B cell (primary cell): Measurements from ENCODE around the gene POLR2F. TPM values are rescaled to one million over a fixed set of nuclear protein-coding genes. Genes with fewer than 3 reads are reported as not detected.

Source experiments
- ATAC-seq: fragments of 200-7000 bp; cut with Tn5 transposase; one replicate; pipeline ENCODE4 v1.10.0; 2021; ENCODE audit warnings: low read depth, mild to moderate bottlenecking, moderate number of reproducible peaks, moderate library complexity
- CTCF ChIA-PET: fragments of 350-600 bp; sonication (Branson Sonifier 250); formaldehyde crosslinking; loops from one replicate; lab custom pipeline; 2021; ENCODE audit warnings: antibody characterized with exemption, inconsistent platforms; lab: Charles Lee
- POLR2A ChIA-PET: fragments of 350-600 bp; sonication (Branson Sonifier 250); formaldehyde crosslinking; loops from one replicate; lab custom pipeline; 2021; ENCODE audit warnings: antibody characterized with exemption; lab: Charles Lee
- DNase-seq: peaks from one replicate; pipeline ENCODE4 v3.0.0; 2013
- H2AFZ ChIP-seq: 2 replicates; pipeline ENCODE4 v1.6.1; 2012; ENCODE audit warnings: mild to moderate bottlenecking, low read depth, low read length; ENCODE audit not compliant: insufficient read depth, poor library complexity, severe bottlenecking
- H3K27ac ChIP-seq, 2 donors: 1 replicate in 1 of 2; 2 replicates in 1 of 2; pipeline ENCODE4 v1.5.1; 2012 to 2013; ENCODE audit warnings: low read length in 2 of 2, mild to moderate bottlenecking in 2 of 2, moderate library complexity in 1 of 2
- H3K27me3 ChIP-seq, 4 experiments: fragments of 200-600 bp in 1 of 4; sonication (generic) in 1 of 4; replicated peaks in 1 of 4; 1 replicate in 2 of 4; 2 replicates in 2 of 4; pipeline versions ENCODE4 v1.6.1 to v1.7.0; 2013 to 2016; ENCODE audit warnings: low read length in 3 of 4, mild to moderate bottlenecking in 2 of 4, mixed read lengths in 1 of 4, moderate library complexity in 1 of 4; ENCODE audit not compliant: insufficient read depth in 4 of 4, control insufficient read depth in 3 of 4; ENCODE audit errors: control extremely low read depth in 1 of 4
- H3K36me3 ChIP-seq, 2 experiments: replicated peaks in 1 of 2; 1 replicate in 1 of 2; 2 replicates in 1 of 2; pipeline versions ENCODE4 v1.6.1 to v1.7.1; 2013; ENCODE audit warnings: low read length in 1 of 2; ENCODE audit not compliant: insufficient read depth in 2 of 2, control insufficient read depth in 1 of 2; ENCODE audit errors: control extremely low read depth in 1 of 2, extremely low read depth in 1 of 2
- H3K4me1 ChIP-seq, 2 donors: fragments of 200-600 bp in 1 of 2; sonication (generic) in 1 of 2; 1 replicate in 1 of 2; 2 replicates in 1 of 2; pipeline versions ENCODE4 v1.5.1 to v1.6.1; 2013 to 2017; ENCODE audit warnings: low read length in 2 of 2; ENCODE audit not compliant: control insufficient read depth in 2 of 2, insufficient read depth in 2 of 2
- H3K4me2 ChIP-seq: replicated peaks from 2 replicates; pipeline ENCODE3; 2012; ENCODE audit warnings: mild to moderate bottlenecking, low read depth, low read length; ENCODE audit not compliant: poor library complexity, severe bottlenecking
- H3K4me3 ChIP-seq, 5 experiments: fragments of 200-600 bp in 1 of 5; sonication (generic) in 1 of 5; 1 replicate in 3 of 5; 2 replicates in 2 of 5; pipeline versions ENCODE4 v1.5.1 to v1.7.0; 2011 to 2016; ENCODE audit warnings: low read length in 4 of 5, mild to moderate bottlenecking in 4 of 5, low read depth in 2 of 5, control low read depth in 1 of 5, moderate library complexity in 1 of 5; ENCODE audit not compliant: insufficient read depth in 1 of 5; ENCODE audit errors: control extremely low read depth in 1 of 5, extremely low read depth in 1 of 5
- H3K79me2 ChIP-seq: fragments of 200-600 bp; sonication (generic); one replicate; pipeline ENCODE4 v1.6.0; 2016; ENCODE audit warnings: low read length; ENCODE audit not compliant: control insufficient read depth, insufficient read depth
- H3K9ac ChIP-seq: fragments of 200-600 bp; sonication (generic); 2 replicates; pipeline ENCODE4 v1.6.1; 2017; ENCODE audit warnings: mild to moderate bottlenecking, low read length, moderate library complexity
- H3K9me3 ChIP-seq, 3 donors: one replicate each; pipeline versions ENCODE4 v1.6.1 to v1.7.1; 2013; ENCODE audit warnings: low read length in 2 of 3; ENCODE audit not compliant: control insufficient read depth in 2 of 3, insufficient read depth in 1 of 3; ENCODE audit errors: control extremely low read depth in 1 of 3
- H4K20me1 ChIP-seq: 2 replicates; pipeline ENCODE4 v1.6.0; 2012; ENCODE audit warnings: mild to moderate bottlenecking, low read length; ENCODE audit not compliant: insufficient read depth, control insufficient read depth, poor library complexity, severe bottlenecking
- H3K27ac Mint-ChIP-seq: one replicate; pipeline ENCODE4 v1.8.0; 2021; ENCODE audit warnings: mixed read lengths
- H3K27me3 Mint-ChIP-seq: one replicate; pipeline ENCODE4 v1.8.0; 2021; ENCODE audit warnings: mixed read lengths
- H3K4me1 Mint-ChIP-seq: one replicate; pipeline ENCODE4 v1.8.0; 2021; ENCODE audit warnings: mixed read lengths
- H3K4me3 Mint-ChIP-seq: one replicate; pipeline ENCODE4 v1.8.0; 2021; ENCODE audit warnings: mixed read lengths
- H3K9me3 Mint-ChIP-seq: one replicate; pipeline ENCODE4 v1.8.0; 2022; ENCODE audit warnings: mixed read lengths; ENCODE audit not compliant: insufficient read depth
- EZH2 ChIP-seq: IDR thresholded peaks from 2 replicates; pipeline ENCODE4 v1.6.1; 2012; ENCODE audit warnings: borderline replicate concordance, low read depth, mild to moderate bottlenecking, moderate library complexity, low read length; ENCODE audit not compliant: insufficient read depth, poor library complexity, severe bottlenecking
- WGBS: methylation state at CpG from one replicate; pipeline ENCODE4 v1.1.5; 2013; ENCODE audit warnings: missing lambda C conversion rate; ENCODE audit not compliant: insufficient coverage; 5-methylcytosine and 5-hydroxymethylcytosine counted together
- intact Hi-C: fragments of 100-400 bp; cut with micrococcal nuclease; formaldehyde crosslinking; loops from one replicate; pipeline ENCODE4 v1.10.0; 2022
- polyA plus RNA-seq: library from polyadenylated mRNA; depleted of rRNA; stranded (reverse); fragments of >200 nt; gene quantifications from 2 replicates; pipeline ENCODE4 v1.2.3, GENCODE V29; 2012
- total RNA-seq, 2 donors: library from RNA; stranded (reverse); fragments of 120-200 nt in 1 of 2; gene quantifications; 1 replicate in 1 of 2; 2 replicates in 1 of 2; pipeline versions ENCODE4 v1.2.3 to v1.2.4, GENCODE V29; 2013 to 2022
- TF ChIP-seq, protein P1 (sequence below): fragments of 200-600 bp; IDR thresholded peaks from one replicate; pipeline ENCODE4 v1.8.0; 2022; ENCODE audit warnings: antibody characterized with exemption, mild to moderate bottlenecking

Gene POLR2F
- total and polyA plus RNA-seq, 2 donors (not counting 1 experiment from before 2014, with no cell fraction given) = 41.8 to 49.6 TPM

- intact Hi-C loops = no loop called here
- H4K20me1 ChIP-seq = no peaks in the 10 kb centered on the region
- H3K79me2 ChIP-seq = peaks cover 7% of the 10 kb centered on the region
- peaks cover 9% of the 10 kb centered on the region for H3K4me1 Mint-ChIP-seq
- H3K4me2 ChIP-seq = no peak overlapping the region
- H3K4me3 ChIP-seq = no peak overlapping the region
- H3K9ac ChIP-seq = no peak overlapping the region
- WGBS = 100% methylated on average over 5 of the region's 11 CpGs
- H3K4me3 Mint-ChIP-seq = no peak overlapping the region
- no peak overlapping the region for H3K27ac ChIP-seq
- no peaks in the 10 kb centered on the region for H3K9me3 ChIP-seq
- H3K27me3 ChIP-seq = no peaks in the 10 kb centered on the region
- DNase-seq (no peak), ATAC-seq (no peak)
- H3K27ac Mint-ChIP-seq = no peak overlapping the region
- TF ChIP-seq, protein P1, sequence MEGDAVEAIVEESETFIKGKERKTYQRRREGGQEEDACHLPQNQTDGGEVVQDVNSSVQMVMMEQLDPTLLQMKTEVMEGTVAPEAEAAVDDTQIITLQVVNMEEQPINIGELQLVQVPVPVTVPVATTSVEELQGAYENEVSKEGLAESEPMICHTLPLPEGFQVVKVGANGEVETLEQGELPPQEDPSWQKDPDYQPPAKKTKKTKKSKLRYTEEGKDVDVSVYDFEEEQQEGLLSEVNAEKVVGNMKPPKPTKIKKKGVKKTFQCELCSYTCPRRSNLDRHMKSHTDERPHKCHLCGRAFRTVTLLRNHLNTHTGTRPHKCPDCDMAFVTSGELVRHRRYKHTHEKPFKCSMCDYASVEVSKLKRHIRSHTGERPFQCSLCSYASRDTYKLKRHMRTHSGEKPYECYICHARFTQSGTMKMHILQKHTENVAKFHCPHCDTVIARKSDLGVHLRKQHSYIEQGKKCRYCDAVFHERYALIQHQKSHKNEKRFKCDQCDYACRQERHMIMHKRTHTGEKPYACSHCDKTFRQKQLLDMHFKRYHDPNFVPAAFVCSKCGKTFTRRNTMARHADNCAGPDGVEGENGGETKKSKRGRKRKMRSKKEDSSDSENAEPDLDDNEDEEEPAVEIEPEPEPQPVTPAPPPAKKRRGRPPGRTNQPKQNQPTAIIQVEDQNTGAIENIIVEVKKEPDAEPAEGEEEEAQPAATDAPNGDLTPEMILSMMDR = no peak
- TF ChIP-seq EZH2 = no peak
- H3K9me3 Mint-ChIP-seq = no peaks in the 10 kb centered on the region
- POLR2A ChIA-PET = interaction anchor here (0.7 kb wide), 1 partner anchor 473 kb away, joined by 5 read pairs; no protein-coding TSS in a partner anchor
- H3K36me3 ChIP-seq = peaks cover 0 to 45% of the 10 kb centered on the region in 2 experiments
- H3K27me3 Mint-ChIP-seq = no peaks in the 10 kb centered on the region
- no peak overlapping the region for H2AFZ ChIP-seq
- H3K4me1 ChIP-seq = peaks cover 6 to 19% of the 10 kb centered on the region in 2 donors
- CTCF ChIA-PET = no interaction called here
Measured at GRCh38 chr22:37922191-37922590, 31.3 kb upstream of the POLR2F start.

GRCh38 chr22:37923927-37924326 is 29.6 kb upstream of the POLR2F start:
- intact Hi-C loops = no loop called here
- ChIA-PET CTCF (no interaction called here), POLR2A (no interaction called here)
- Mint-ChIP-seq H3K9me3 (no peaks in the 10 kb centered on the region), H3K27ac (no peak overlapping the region), H3K4me1 (peaks cover 7% of the 10 kb centered on the region), H3K4me3 (no peak overlapping the region), H3K27me3 (no peaks in the 10 kb centered on the region)
- H3K4me1 ChIP-seq = peaks cover 6 to 9% of the 10 kb centered on the region in 2 donors
- H3K36me3 ChIP-seq = peaks cover 0 to 45% of the 10 kb centered on the region in 2 experiments
- H3K4me2 ChIP-seq = no peak overlapping the region
- WGBS = 96% methylated on average over 4 of the region's 4 CpGs
- H4K20me1 ChIP-seq = no peaks in the 10 kb centered on the region
- no peak overlapping the region for H2AFZ ChIP-seq
- peaks cover 7% of the 10 kb centered on the region for H3K79me2 ChIP-seq
- H3K9ac ChIP-seq = no peak overlapping the region
- no peaks in the 10 kb centered on the region for H3K27me3 ChIP-seq
- ATAC-seq = no peak
- no peaks in the 10 kb centered on the region for H3K9me3 ChIP-seq
- H3K4me3 ChIP-seq = no peak overlapping the region
- DNase-seq = no peak
- no peak overlapping the region for H3K27ac ChIP-seq
- TF ChIP-seq EZH2 = no peak
- TF ChIP-seq, protein P1 = no peak
